Fibroblast of lung (primary cell): ENCODE measurements around the gene GNG12. TPM values are rescaled to one million over a fixed set of nuclear protein-coding genes. Genes with fewer than 3 reads are reported as not detected.

ENCODE experiments used
- DNase-seq, 2 donors: peaks; one replicate each; pipeline versions ENCODE4 v3.0.0 to v3.0.0-alpha.2; 2010; ENCODE audit warnings: low read depth in 2 of 2
- H2AFZ ChIP-seq: 2 replicates; pipeline ENCODE4 v1.5.1; 2012; ENCODE audit warnings: low read length, control low read depth, inconsistent platforms
- H3K27ac ChIP-seq: 2 replicates; pipeline ENCODE4 v1.5.1; 2011; ENCODE audit warnings: low read length, control low read depth; ENCODE audit not compliant: insufficient read depth
- H3K27me3 ChIP-seq: 2 replicates; pipeline ENCODE4 v1.5.1; 2011; ENCODE audit warnings: mild to moderate bottlenecking, low read length; ENCODE audit not compliant: control insufficient read depth, insufficient read depth
- H3K36me3 ChIP-seq: 2 replicates; pipeline ENCODE4 v1.5.1; 2011; ENCODE audit warnings: low read length; ENCODE audit not compliant: control insufficient read depth, insufficient read depth
- H3K4me1 ChIP-seq: 2 replicates; pipeline ENCODE4 v1.5.1; 2011; ENCODE audit warnings: low read length; ENCODE audit not compliant: control insufficient read depth, insufficient read depth; ENCODE audit errors: extremely low read depth
- H3K4me2 ChIP-seq: 2 replicates; pipeline ENCODE4 v1.5.1; 2011; ENCODE audit warnings: low read length, control low read depth; ENCODE audit not compliant: insufficient read depth; ENCODE audit errors: extremely low read depth
- H3K4me3 ChIP-seq, 4 experiments: fragments of 200-600 bp in 1 of 4; sonication (generic) in 1 of 4; replicated peaks in 1 of 4; 2 replicates each; pipeline ENCODE4 v1.5.1; 2011 to 2016; ENCODE audit warnings: low read length in 4 of 4, low read depth in 3 of 4, mild to moderate bottlenecking in 3 of 4, control low read depth in 2 of 4, inconsistent platforms in 1 of 4, mixed read lengths in 1 of 4; ENCODE audit not compliant: insufficient read depth in 1 of 4; ENCODE audit errors: control extremely low read depth in 1 of 4
- H3K79me2 ChIP-seq: 2 replicates; pipeline ENCODE4 v1.5.1; 2012; ENCODE audit warnings: mild to moderate bottlenecking, low read length, inconsistent platforms; ENCODE audit not compliant: control insufficient read depth, insufficient read depth
- H3K9ac ChIP-seq: 2 replicates; pipeline ENCODE4 v1.5.1; 2011; ENCODE audit warnings: mild to moderate bottlenecking, low read length, control low read depth; ENCODE audit not compliant: insufficient read depth
- H3K9me3 ChIP-seq: 2 replicates; pipeline ENCODE4 v1.5.1; 2012; ENCODE audit warnings: low read depth, low read length; ENCODE audit not compliant: control insufficient read depth, insufficient read depth
- H4K20me1 ChIP-seq: 2 replicates; pipeline ENCODE4 v1.5.1; 2011; ENCODE audit warnings: low read length; ENCODE audit not compliant: control insufficient read depth, insufficient read depth; ENCODE audit errors: extremely low read depth
- CTCF ChIP-seq, 2 donors: IDR thresholded peaks in 1 of 2; conservative IDR thresholded peaks in 1 of 2; 1 replicate in 1 of 2; 2 replicates in 1 of 2; pipeline ENCODE4 v1.5.1; 2011 to 2012; ENCODE audit warnings: low read length in 2 of 2, control low read depth in 1 of 2, inconsistent platforms in 1 of 2, low read depth in 1 of 2, mild to moderate bottlenecking in 1 of 2
- EZH2 ChIP-seq: IDR thresholded peaks from 2 replicates; pipeline ENCODE4 v1.5.1; 2012; ENCODE audit warnings: low read length, control low read depth, mild to moderate bottlenecking; ENCODE audit errors: missing control alignments
- polyA plus RNA-seq, 2 donors: library from polyadenylated mRNA; depleted of rRNA in 1 of 2; stranded (reverse) in 1 of 2; unstranded in 1 of 2; fragments of >200 nt; gene quantifications; 2 replicates each; pipeline ENCODE4 v1.2.1, GENCODE V29; 2011 to 2012; ENCODE audit warnings: missing spikeins in 1 of 2
- total RNA-seq: library from RNA; depleted of rRNA; stranded (reverse); fragments of >200 nt; gene quantifications from 2 replicates; pipeline ENCODE4 v1.2.1, GENCODE V29; 2014

The GNG12 gene
- total and polyA plus RNA-seq, 2 donors (not counting 1 experiment from before 2014, with no cell fraction given), result 127 to 241 TPM

- no peak for DNase-seq
- no peaks in the 10 kb centered on the region for H4K20me1 ChIP-seq
- no peak overlapping the region for H3K4me2 ChIP-seq
- H3K9ac ChIP-seq, result no peak overlapping the region
- H3K9me3 ChIP-seq, result no peaks in the 10 kb centered on the region
- no peak for TF ChIP-seq CTCF (conservative IDR thresholded peaks at IDR 0.05 in 1 of 2, IDR thresholded peaks at IDR 0.05 in 1 of 2; ENCODE audit: low read depth in 1 of 2, low read length in 2 of 2)
- no peak for TF ChIP-seq EZH2
- peaks cover 2% of the 10 kb centered on the region for H3K36me3 ChIP-seq
- no peak overlapping the region for H3K27ac ChIP-seq
- H2AFZ ChIP-seq, result no peak overlapping the region
- no peaks in the 10 kb centered on the region for H3K27me3 ChIP-seq
- no peak overlapping the region for H3K4me3 ChIP-seq
- H3K79me2 ChIP-seq, result peaks cover 38% of the 10 kb centered on the region
- peaks cover 16% of the 10 kb centered on the region for H3K4me1 ChIP-seq
These were observed 68.6 kb downstream of the GNG12 start for GRCh38 chr1:67764633-67765032.

GRCh38 chr1:67761730-67762129 lies 71.5 kb downstream of the GNG12 start:
- Histone ChIP-seq H3K9ac (no peak overlapping the region), H3K79me2 (peaks cover 40% of the 10 kb centered on the region), H3K4me2 (no peak overlapping the region), H3K27ac (no peak overlapping the region), H3K4me1 (peaks cover 16% of the 10 kb centered on the region), H3K36me3 (peaks cover 2% of the 10 kb centered on the region), H3K9me3 (no peaks in the 10 kb centered on the region), H2AFZ (no peak overlapping the region), H4K20me1 (no peaks in the 10 kb centered on the region), H3K27me3 (no peaks in the 10 kb centered on the region), H3K4me3 (no peak overlapping the region)
- no peak for DNase-seq
- TF ChIP-seq CTCF (conservative IDR thresholded peaks at IDR 0.05 in 1 of 2, IDR thresholded peaks at IDR 0.05 in 1 of 2; ENCODE audit: low read depth in 1 of 2, low read length in 2 of 2) (no peak), EZH2 (no peak)

GRCh38 chr1:67761091-67761490 lies 72.2 kb downstream of the GNG12 start:
- Histone ChIP-seq H3K27me3 (no peaks in the 10 kb centered on the region), H3K79me2 (peaks cover 45% of the 10 kb centered on the region), H3K9ac (no peak overlapping the region), H4K20me1 (no peaks in the 10 kb centered on the region), H3K4me1 (peaks cover 14% of the 10 kb centered on the region), H3K4me3 (no peak overlapping the region), H2AFZ (no peak overlapping the region), H3K36me3 (peaks cover 2% of the 10 kb centered on the region), H3K27ac (no peak overlapping the region), H3K4me2 (no peak overlapping the region), H3K9me3 (no peaks in the 10 kb centered on the region)
- TF ChIP-seq CTCF (conservative IDR thresholded peaks at IDR 0.05 in 1 of 2, IDR thresholded peaks at IDR 0.05 in 1 of 2; ENCODE audit: low read depth in 1 of 2, low read length in 2 of 2), result no peak
- TF ChIP-seq EZH2, result no peak
- DNase-seq, result no peak
